NCI-H2227 (cell line): ENCODE measurements around the gene ARFRP1.
"Not testable (repeated sequence)": the region's sequence is repeated elsewhere in the genome, so short reads cannot be mapped to it uniquely, and the experiment has no call there.

Experiments used
- DNase-seq: peaks from one replicate; lab custom pipeline; 2025; ENCODE audit not compliant: unreplicated experiment; lab: John Stamatoyannopoulos, UW

Gene ARFRP1

GRCh38 chr20:63733117-63733516 lies 25.3 kb upstream of the ARFRP1 start:
- DNase-seq = no peak

GRCh38 chr20:63732118-63733095 lies 24.6 kb upstream of the ARFRP1 start:
- DNase-seq = no peak

- DNase-seq = no peak
Observed at GRCh38 chr20:63731410-63731809, 23.6 kb upstream of the ARFRP1 start.

- not testable (repeated sequence) for DNase-seq
Observed at GRCh38 chr20:63730189-63730733, 22.5 kb upstream of the ARFRP1 start.

GRCh38 chr20:63722967-63723622 lies 15.3 kb upstream of the ARFRP1 start:
- not testable (repeated sequence) for DNase-seq

GRCh38 chr20:63718996-63719395 lies 11.2 kb upstream of the ARFRP1 start:
- DNase-seq = no peak

GRCh38 chr20:63714858-63715257 lies 7.1 kb upstream of the ARFRP1 start:
- no peak for DNase-seq

GRCh38 chr20:63712191-63712590 lies 4.4 kb upstream of the ARFRP1 start:
- DNase-seq = no peak

GRCh38 chr20:63711085-63711645 lies 3.4 kb upstream of the ARFRP1 start:
- DNase-seq = no peak

- DNase-seq = no peak
Observed at GRCh38 chr20:63709149-63709527, 1.4 kb upstream of the ARFRP1 start.

GRCh38 chr20:63708301-63709148 lies 749 bp upstream of the ARFRP1 start:
- DNase-seq = peak; percentile 71

DNA sequence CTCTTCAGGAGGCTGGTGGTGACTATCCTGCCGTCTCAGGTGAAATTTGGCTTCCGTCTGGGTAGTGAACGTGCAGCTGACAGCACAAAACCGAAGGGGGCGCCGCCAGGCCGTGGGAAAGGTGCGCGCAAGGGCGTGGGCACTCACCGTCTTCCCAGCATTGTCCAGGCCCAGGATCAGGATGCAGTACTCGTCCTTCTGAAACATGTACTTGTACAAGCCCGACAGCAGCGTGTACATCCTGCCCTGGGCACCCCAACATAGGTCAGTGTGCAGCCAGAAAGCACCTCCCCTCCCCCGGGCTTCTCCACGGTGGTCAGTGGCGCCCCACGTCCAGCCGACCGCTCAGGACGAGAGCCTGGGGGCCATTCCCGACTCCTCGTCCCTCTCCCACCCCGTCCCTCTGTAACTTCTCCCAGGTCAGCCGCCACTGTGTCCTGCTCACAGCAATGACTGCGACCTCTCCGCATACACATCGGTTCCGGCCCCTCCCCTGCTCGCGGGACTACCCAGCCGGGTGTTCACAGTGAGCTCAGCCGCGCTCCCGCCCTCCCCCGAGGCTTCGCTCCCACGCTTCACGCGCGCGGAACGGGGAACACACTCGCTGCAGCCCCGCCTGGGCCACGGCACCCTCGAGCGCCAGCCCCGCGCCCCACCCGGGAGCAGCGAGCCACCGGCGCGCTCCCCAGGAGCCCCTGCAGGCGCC lies 771 bp downstream of the ARFRP1 start:
- peak; percentile 49 for DNase-seq

- no peak for DNase-seq
Observed at GRCh38 chr20:63706027-63706695, 1.6 kb downstream of the ARFRP1 start.

GRCh38 chr20:63705232-63706026 lies 2.3 kb downstream of the ARFRP1 start:
- DNase-seq = no peak

DNA sequence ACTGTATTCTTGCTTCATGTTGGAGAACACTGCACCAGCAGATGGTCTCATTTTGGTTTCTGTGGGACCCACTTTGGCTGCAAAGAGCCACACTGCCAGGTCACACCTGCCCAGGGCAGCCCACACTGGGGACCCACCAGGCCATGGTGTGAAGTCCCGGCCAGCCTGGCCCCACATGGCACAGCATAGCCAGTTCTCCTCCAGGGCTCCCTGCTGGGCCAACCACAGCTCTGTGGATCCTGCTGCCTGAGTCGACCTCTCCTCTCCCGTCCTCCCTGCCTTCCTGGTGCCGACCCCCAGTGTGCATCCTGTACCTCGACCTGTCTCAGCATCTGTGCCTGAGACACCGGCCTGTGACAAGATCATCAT lies 3.0 kb downstream of the ARFRP1 start:
- no peak for DNase-seq

DNA sequence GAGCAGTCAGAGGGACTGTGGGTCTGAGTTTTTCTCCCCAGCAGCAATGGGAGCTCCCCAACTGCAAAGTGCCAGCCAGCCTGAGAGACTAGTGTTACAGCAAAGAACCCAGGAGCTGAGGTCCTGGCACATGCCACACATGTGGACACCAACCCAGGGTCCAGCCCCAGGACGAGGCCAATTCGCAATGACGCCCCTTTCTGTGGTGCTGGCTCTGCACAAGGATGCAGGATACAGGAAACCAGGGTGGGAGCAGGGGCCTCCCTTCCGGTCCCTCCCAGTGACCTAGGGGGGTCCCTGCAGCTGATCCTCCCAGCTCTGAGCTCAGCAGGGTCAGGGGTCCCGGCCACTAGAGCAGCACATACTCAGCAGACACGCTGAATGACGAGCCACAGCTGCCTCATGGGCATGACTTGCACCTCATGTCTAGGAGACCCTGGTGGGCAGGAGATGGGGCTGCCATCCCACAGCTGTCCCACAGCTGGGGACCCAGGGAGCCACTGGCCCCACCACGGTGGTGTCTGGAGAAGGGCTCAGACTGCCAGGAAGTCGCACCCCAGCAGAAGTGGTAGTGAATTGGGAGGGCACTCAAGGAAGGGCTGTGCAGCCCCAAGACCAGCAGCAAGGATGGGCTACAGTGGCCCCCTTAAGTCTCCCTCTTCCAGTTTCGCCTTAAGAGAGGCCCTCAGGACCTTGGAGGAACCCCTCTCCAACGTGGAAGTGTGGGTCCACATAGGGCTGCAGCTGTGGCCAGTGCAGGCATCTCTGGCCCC lies 3.6 kb downstream of the ARFRP1 start:
- no peak for DNase-seq

- DNase-seq = no peak
Observed at GRCh38 chr20:63703471-63703975, 4.3 kb downstream of the ARFRP1 start.
